B cell (primary cell): ENCODE measurements around the gene ACSM3. TPM values are rescaled to one million over a fixed set of nuclear protein-coding genes. Genes with fewer than 3 reads are reported as not detected.

Experiments used
- ATAC-seq: fragments of 200-7000 bp; cut with Tn5 transposase; one replicate; pipeline ENCODE4 v1.10.0; 2021; ENCODE audit warnings: low read depth, mild to moderate bottlenecking, moderate number of reproducible peaks, moderate library complexity
- CTCF ChIA-PET: fragments of 350-600 bp; sonication (Branson Sonifier 250); formaldehyde crosslinking; loops from one replicate; lab custom pipeline; 2021; ENCODE audit warnings: antibody characterized with exemption, inconsistent platforms; lab: Charles Lee
- POLR2A ChIA-PET: fragments of 350-600 bp; sonication (Branson Sonifier 250); formaldehyde crosslinking; loops from one replicate; lab custom pipeline; 2021; ENCODE audit warnings: antibody characterized with exemption; lab: Charles Lee
- DNase-seq: peaks from one replicate; pipeline ENCODE4 v3.0.0; 2013
- H2AFZ ChIP-seq: 2 replicates; pipeline ENCODE4 v1.6.1; 2012; ENCODE audit warnings: mild to moderate bottlenecking, low read depth, low read length; ENCODE audit not compliant: insufficient read depth, poor library complexity, severe bottlenecking
- H3K27ac ChIP-seq, 2 donors: 1 replicate in 1 of 2; 2 replicates in 1 of 2; pipeline ENCODE4 v1.5.1; 2012 to 2013; ENCODE audit warnings: low read length in 2 of 2, mild to moderate bottlenecking in 2 of 2, moderate library complexity in 1 of 2
- H3K27me3 ChIP-seq, 4 experiments: fragments of 200-600 bp in 1 of 4; sonication (generic) in 1 of 4; replicated peaks in 1 of 4; 1 replicate in 2 of 4; 2 replicates in 2 of 4; pipeline versions ENCODE4 v1.6.1 to v1.7.0; 2013 to 2016; ENCODE audit warnings: low read length in 3 of 4, mild to moderate bottlenecking in 2 of 4, mixed read lengths in 1 of 4, moderate library complexity in 1 of 4; ENCODE audit not compliant: insufficient read depth in 4 of 4, control insufficient read depth in 3 of 4; ENCODE audit errors: control extremely low read depth in 1 of 4
- H3K36me3 ChIP-seq, 2 experiments: replicated peaks in 1 of 2; 1 replicate in 1 of 2; 2 replicates in 1 of 2; pipeline versions ENCODE4 v1.6.1 to v1.7.1; 2013; ENCODE audit warnings: low read length in 1 of 2; ENCODE audit not compliant: insufficient read depth in 2 of 2, control insufficient read depth in 1 of 2; ENCODE audit errors: control extremely low read depth in 1 of 2, extremely low read depth in 1 of 2
- H3K4me1 ChIP-seq, 2 donors: fragments of 200-600 bp in 1 of 2; sonication (generic) in 1 of 2; 1 replicate in 1 of 2; 2 replicates in 1 of 2; pipeline versions ENCODE4 v1.5.1 to v1.6.1; 2013 to 2017; ENCODE audit warnings: low read length in 2 of 2; ENCODE audit not compliant: control insufficient read depth in 2 of 2, insufficient read depth in 2 of 2
- H3K4me2 ChIP-seq: replicated peaks from 2 replicates; pipeline ENCODE3; 2012; ENCODE audit warnings: mild to moderate bottlenecking, low read depth, low read length; ENCODE audit not compliant: poor library complexity, severe bottlenecking
- H3K4me3 ChIP-seq, 5 experiments: fragments of 200-600 bp in 1 of 5; sonication (generic) in 1 of 5; 1 replicate in 3 of 5; 2 replicates in 2 of 5; pipeline versions ENCODE4 v1.5.1 to v1.7.0; 2011 to 2016; ENCODE audit warnings: low read length in 4 of 5, mild to moderate bottlenecking in 4 of 5, low read depth in 2 of 5, control low read depth in 1 of 5, moderate library complexity in 1 of 5; ENCODE audit not compliant: insufficient read depth in 1 of 5; ENCODE audit errors: control extremely low read depth in 1 of 5, extremely low read depth in 1 of 5
- H3K79me2 ChIP-seq: fragments of 200-600 bp; sonication (generic); one replicate; pipeline ENCODE4 v1.6.0; 2016; ENCODE audit warnings: low read length; ENCODE audit not compliant: control insufficient read depth, insufficient read depth
- H3K9ac ChIP-seq: fragments of 200-600 bp; sonication (generic); 2 replicates; pipeline ENCODE4 v1.6.1; 2017; ENCODE audit warnings: mild to moderate bottlenecking, low read length, moderate library complexity
- H3K9me3 ChIP-seq, 3 donors: one replicate each; pipeline versions ENCODE4 v1.6.1 to v1.7.1; 2013; ENCODE audit warnings: low read length in 2 of 3; ENCODE audit not compliant: control insufficient read depth in 2 of 3, insufficient read depth in 1 of 3; ENCODE audit errors: control extremely low read depth in 1 of 3
- H4K20me1 ChIP-seq: 2 replicates; pipeline ENCODE4 v1.6.0; 2012; ENCODE audit warnings: mild to moderate bottlenecking, low read length; ENCODE audit not compliant: insufficient read depth, control insufficient read depth, poor library complexity, severe bottlenecking
- H3K27ac Mint-ChIP-seq: one replicate; pipeline ENCODE4 v1.8.0; 2021; ENCODE audit warnings: mixed read lengths
- H3K27me3 Mint-ChIP-seq: one replicate; pipeline ENCODE4 v1.8.0; 2021; ENCODE audit warnings: mixed read lengths
- H3K4me1 Mint-ChIP-seq: one replicate; pipeline ENCODE4 v1.8.0; 2021; ENCODE audit warnings: mixed read lengths
- H3K4me3 Mint-ChIP-seq: one replicate; pipeline ENCODE4 v1.8.0; 2021; ENCODE audit warnings: mixed read lengths
- H3K9me3 Mint-ChIP-seq: one replicate; pipeline ENCODE4 v1.8.0; 2022; ENCODE audit warnings: mixed read lengths; ENCODE audit not compliant: insufficient read depth
- CTCF ChIP-seq: fragments of 200-600 bp; IDR thresholded peaks from one replicate; pipeline ENCODE4 v1.8.0; 2022; ENCODE audit warnings: antibody characterized with exemption, mild to moderate bottlenecking
- EZH2 ChIP-seq: IDR thresholded peaks from 2 replicates; pipeline ENCODE4 v1.6.1; 2012; ENCODE audit warnings: borderline replicate concordance, low read depth, mild to moderate bottlenecking, moderate library complexity, low read length; ENCODE audit not compliant: insufficient read depth, poor library complexity, severe bottlenecking
- WGBS: methylation state at CpG from one replicate; pipeline ENCODE4 v1.1.5; 2013; ENCODE audit warnings: missing lambda C conversion rate; ENCODE audit not compliant: insufficient coverage; 5-methylcytosine and 5-hydroxymethylcytosine counted together
- intact Hi-C: fragments of 100-400 bp; cut with micrococcal nuclease; formaldehyde crosslinking; loops from one replicate; pipeline ENCODE4 v1.10.0; 2022
- polyA plus RNA-seq: library from polyadenylated mRNA; depleted of rRNA; stranded (reverse); fragments of >200 nt; gene quantifications from 2 replicates; pipeline ENCODE4 v1.2.3, GENCODE V29; 2012
- total RNA-seq, 2 donors: library from RNA; stranded (reverse); fragments of 120-200 nt in 1 of 2; gene quantifications; 1 replicate in 1 of 2; 2 replicates in 1 of 2; pipeline versions ENCODE4 v1.2.3 to v1.2.4, GENCODE V29; 2013 to 2022

The ACSM3 gene
- total and polyA plus RNA-seq, 2 donors (not counting 1 experiment from before 2014, with no cell fraction given): 6.3 to 84.2 TPM

- intact Hi-C loops: no loop called here
- ChIA-PET POLR2A (no interaction called here), CTCF (no interaction called here)
- Histone ChIP-seq H3K9ac (no peak overlapping the region), H3K27ac (no peak overlapping the region), H3K4me1 (no peaks in the 10 kb centered on the region), H3K4me3 (no peak overlapping the region), H3K9me3 (no peaks in the 10 kb centered on the region), H3K27me3 (no peaks in the 10 kb centered on the region), H3K4me2 (no peak overlapping the region), H2AFZ (no peak overlapping the region), H3K36me3 (no peaks in the 10 kb centered on the region), H4K20me1 (no peaks in the 10 kb centered on the region), H3K79me2 (no peaks in the 10 kb centered on the region)
- H3K27me3 Mint-ChIP-seq: no peaks in the 10 kb centered on the region
- H3K9me3 Mint-ChIP-seq: no peaks in the 10 kb centered on the region
- no peak overlapping the region for H3K27ac Mint-ChIP-seq
- H3K4me3 Mint-ChIP-seq: no peak overlapping the region
- TF ChIP-seq CTCF (no peak), EZH2 (no peak)
- peaks cover 6% of the 10 kb centered on the region for H3K4me1 Mint-ChIP-seq
- ATAC-seq: no peak
- no peak for DNase-seq
- 90% methylated on average over 3 of the region's 3 CpGs for WGBS
These were observed 62.3 kb downstream of the ACSM3 start for GRCh38 chr16:20826039-20826566.

- Mint-ChIP-seq H3K27me3 (no peaks in the 10 kb centered on the region), H3K9me3 (no peaks in the 10 kb centered on the region), H3K4me3 (no peak overlapping the region), H3K4me1 (no peaks in the 10 kb centered on the region), H3K27ac (no peak overlapping the region)
- TF ChIP-seq CTCF (no peak), EZH2 (no peak)
- Histone ChIP-seq H3K4me1 (no peaks in the 10 kb centered on the region), H3K27ac (no peak overlapping the region), H3K9me3 (peaks cover 0 to 2% (median 0%) of the 10 kb centered on the region in 3 donors), H3K36me3 (no peaks in the 10 kb centered on the region), H4K20me1 (no peaks in the 10 kb centered on the region), H3K4me2 (no peak overlapping the region), H3K4me3 (no peak overlapping the region), H2AFZ (no peak overlapping the region), H3K27me3 (no peaks in the 10 kb centered on the region), H3K9ac (no peak overlapping the region), H3K79me2 (no peaks in the 10 kb centered on the region)
- ATAC-seq (no peak), DNase-seq (no peak)
- intact Hi-C loops: no loop called here
- CTCF ChIA-PET: no interaction called here
- POLR2A ChIA-PET: no interaction called here
- no CpG with 5 or more reads among the region's 1 CpG for WGBS
These were observed 65.7 kb downstream of the ACSM3 start for GRCh38 chr16:20829536-20829935.
